ENCODE measurements around the gene COL4A3. TPM values are rescaled to one million over a fixed set of nuclear protein-coding genes. Genes with fewer than 3 reads are reported as not detected.

The COL4A3 gene
- total RNA-seq, 2 donors from 2014 or later = 29.6 to 36.7 TPM

DNA sequence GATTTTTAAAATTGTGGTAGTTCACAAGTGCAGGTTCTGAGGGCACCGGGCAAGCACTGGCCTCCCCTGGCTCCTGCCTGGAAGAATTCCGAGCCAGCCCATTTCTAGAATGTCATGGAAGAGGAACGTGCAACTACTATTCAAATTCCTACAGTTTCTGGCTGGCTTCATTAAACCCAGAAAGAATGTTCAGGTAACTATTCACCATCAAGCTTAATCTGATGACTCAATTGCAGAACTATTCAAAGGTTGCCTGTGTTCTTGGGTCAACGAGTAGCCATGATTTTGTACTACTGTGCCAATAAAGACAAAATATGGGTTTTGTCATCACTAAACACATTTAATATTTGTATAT, 146.3 kb downstream of the COL4A3 start:
- no peak for TF ChIP-seq CTCF (IDR thresholded peaks at IDR 0.05)
- peaks cover 8% of the 10 kb centered on the region for H3K36me3 ChIP-seq
- H3K4me1 ChIP-seq (ENCODE audit: control insufficient read depth in 1 of 2, low read depth in 2 of 2) = no peaks in the 10 kb centered on the region
- H3K4me3 ChIP-seq = no peak overlapping the region
- no peaks in the 10 kb centered on the region for H3K9me3 ChIP-seq
- no peak for DNase-seq (ENCODE audit: low spot score)
- no peak for ATAC-seq (ENCODE audit: insufficient number of reproducible peaks, low FRiP score, low read depth)
- no peak overlapping the region for H3K27ac ChIP-seq
- H3K27me3 ChIP-seq (replicated peaks; ENCODE audit: insufficient read depth) = no peaks in the 10 kb centered on the region

GRCh38 chr2:227311861-227312506, 147.6 kb downstream of the COL4A3 start:
- no peak overlapping the region for H3K4me3 ChIP-seq
- no peak for ATAC-seq (ENCODE audit: insufficient number of reproducible peaks, low FRiP score, low read depth)

DNA sequence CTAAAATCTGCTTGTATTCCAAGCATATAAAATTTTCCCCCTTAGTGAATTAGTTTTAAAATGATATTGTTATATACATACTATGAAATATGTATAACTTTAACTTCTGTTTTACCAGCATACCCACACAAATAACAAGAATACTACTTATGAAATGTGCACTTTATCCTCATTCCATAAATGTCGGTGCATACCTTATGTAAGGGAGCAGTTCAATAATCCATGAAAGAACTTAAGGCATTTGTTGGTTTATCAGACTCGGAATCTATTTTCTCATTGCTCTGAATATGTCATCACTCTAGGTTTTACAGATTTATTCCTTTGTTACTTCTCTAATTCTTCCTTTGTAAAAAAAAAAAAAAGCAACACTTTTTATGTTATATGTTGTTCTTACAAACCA, 148.2 kb downstream of the COL4A3 start:
- Histone ChIP-seq H3K27me3 (replicated peaks; ENCODE audit: insufficient read depth) (no peaks in the 10 kb centered on the region), H3K36me3 (peaks cover 8% of the 10 kb centered on the region), H3K4me1 (ENCODE audit: control insufficient read depth in 1 of 2, low read depth in 2 of 2) (no peaks in the 10 kb centered on the region), H3K4me3 (no peak overlapping the region), H3K9me3 (no peaks in the 10 kb centered on the region), H3K27ac (no peak overlapping the region)
- DNase-seq (ENCODE audit: low spot score) (no peak), ATAC-seq (ENCODE audit: insufficient number of reproducible peaks, low FRiP score, low read depth) (no peak)
- no peak for TF ChIP-seq CTCF (IDR thresholded peaks at IDR 0.05)

More at GRCh38 chr2:227311861-227312506, 147.6 kb downstream of the COL4A3 start:
- no peak for DNase-seq (ENCODE audit: low spot score)
- Histone ChIP-seq H3K36me3 (peaks cover 8% of the 10 kb centered on the region), H3K27ac (no peak overlapping the region), H3K27me3 (replicated peaks; ENCODE audit: insufficient read depth) (no peaks in the 10 kb centered on the region), H3K4me1 (ENCODE audit: control insufficient read depth in 1 of 2, low read depth in 2 of 2) (no peaks in the 10 kb centered on the region), H3K9me3 (no peaks in the 10 kb centered on the region)
- no peak for TF ChIP-seq CTCF (IDR thresholded peaks at IDR 0.05)

GRCh38 chr2:227313310-227313709, 148.9 kb downstream of the COL4A3 start:
- TF ChIP-seq CTCF (IDR thresholded peaks at IDR 0.05) = no peak

GRCh38 chr2:227317834-227318233, 153.4 kb downstream of the COL4A3 start:
- no peak overlapping the region for H3K4me3 ChIP-seq
- TF ChIP-seq CTCF (IDR thresholded peaks at IDR 0.05) = no peak
- no peaks in the 10 kb centered on the region for H3K36me3 ChIP-seq
- no peaks in the 10 kb centered on the region for H3K27me3 ChIP-seq (replicated peaks; ENCODE audit: insufficient read depth)
- H3K4me1 ChIP-seq (ENCODE audit: control insufficient read depth in 1 of 2, low read depth in 2 of 2) = no peaks in the 10 kb centered on the region
- no peak for DNase-seq (ENCODE audit: low spot score)
- ATAC-seq (ENCODE audit: insufficient number of reproducible peaks, low FRiP score, low read depth) = no peak
- no peaks in the 10 kb centered on the region for H3K9me3 ChIP-seq
- no peak overlapping the region for H3K27ac ChIP-seq

More at GRCh38 chr2:227313310-227313709, 148.9 kb downstream of the COL4A3 start:
- ATAC-seq (ENCODE audit: insufficient number of reproducible peaks, low FRiP score, low read depth) (no peak), DNase-seq (ENCODE audit: low spot score) (no peak)
- Histone ChIP-seq H3K4me3 (no peak overlapping the region), H3K4me1 (ENCODE audit: control insufficient read depth in 1 of 2, low read depth in 2 of 2) (no peaks in the 10 kb centered on the region), H3K36me3 (peaks cover 8% of the 10 kb centered on the region), H3K9me3 (no peaks in the 10 kb centered on the region), H3K27me3 (replicated peaks; ENCODE audit: insufficient read depth) (no peaks in the 10 kb centered on the region), H3K27ac (no peak overlapping the region)

Measured in thoracic aorta (tissue), 2 donors.